Stimulated activated CD4-positive, alpha-beta T cell treated with anti-CD3 and anti-CD28 coated beads, Interleukin-1b, Interleukin-23, amount 100 ng/mL, for 4 hours (primary cell): ENCODE data around the gene EIF2S2.
"Not testable (repeated sequence)": the region's sequence is repeated elsewhere in the genome, so short reads cannot be mapped to it uniquely, and the experiment has no call there.

ENCODE experiments used
- DNase-seq, 2 donors: peaks; one replicate each; pipeline ENCODE4 v3.0.0-alpha.2; 2020; ENCODE audit warnings: low read depth in 2 of 2

Gene EIF2S2, protein sequence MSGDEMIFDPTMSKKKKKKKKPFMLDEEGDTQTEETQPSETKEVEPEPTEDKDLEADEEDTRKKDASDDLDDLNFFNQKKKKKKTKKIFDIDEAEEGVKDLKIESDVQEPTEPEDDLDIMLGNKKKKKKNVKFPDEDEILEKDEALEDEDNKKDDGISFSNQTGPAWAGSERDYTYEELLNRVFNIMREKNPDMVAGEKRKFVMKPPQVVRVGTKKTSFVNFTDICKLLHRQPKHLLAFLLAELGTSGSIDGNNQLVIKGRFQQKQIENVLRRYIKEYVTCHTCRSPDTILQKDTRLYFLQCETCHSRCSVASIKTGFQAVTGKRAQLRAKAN

DNA sequence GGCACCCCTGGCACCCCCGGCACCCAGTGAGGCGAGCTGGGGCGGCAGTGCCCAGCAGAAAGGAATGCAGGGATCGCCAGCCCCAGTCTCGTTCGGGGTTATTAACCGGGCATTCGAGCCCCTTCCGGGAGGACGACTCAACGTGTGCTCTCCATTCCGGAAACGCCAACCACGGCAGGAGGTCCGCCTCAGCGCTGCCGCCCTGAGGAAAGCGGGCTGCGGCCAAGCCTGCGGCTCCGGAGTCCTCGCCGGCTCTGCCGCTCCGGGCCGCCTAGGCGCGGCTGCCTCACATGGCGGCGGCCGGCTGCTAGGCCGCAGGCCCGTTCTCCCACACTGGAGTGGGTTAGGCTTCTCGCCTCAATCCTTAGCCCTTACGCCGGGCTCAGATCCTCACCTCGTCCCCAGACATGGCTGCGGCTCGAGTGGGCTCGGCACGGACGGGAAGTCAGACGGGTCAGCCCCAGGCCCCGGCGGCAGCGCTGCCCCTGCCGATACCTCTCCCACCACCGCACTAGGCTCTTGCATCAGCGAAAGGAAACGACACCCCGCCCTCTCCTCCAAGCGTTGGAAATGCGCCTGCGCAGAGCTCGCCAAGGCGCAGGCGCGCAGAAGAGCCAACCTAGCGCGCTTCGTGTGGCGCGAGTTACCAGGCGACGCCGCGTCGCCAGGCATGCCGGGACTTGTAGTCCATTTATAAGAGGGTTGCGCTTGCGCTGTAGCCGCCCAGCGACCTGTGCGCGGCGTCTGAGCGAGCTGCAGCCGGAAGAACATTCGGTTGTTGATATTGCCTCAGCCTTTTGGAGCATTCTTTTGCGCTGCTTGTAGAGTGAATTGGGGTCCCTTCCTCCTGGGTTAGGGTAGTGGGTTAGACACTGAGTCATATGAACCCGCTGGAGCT lies at the start of gene EIF2S2:
Gene EIF2S2 (minus strand): TSS at position 542 of the 898 bp plus-strand sequence. CDS start 133 bp downstream, at position 409.
- peak; percentile 85 to 90 for DNase-seq

DNA sequence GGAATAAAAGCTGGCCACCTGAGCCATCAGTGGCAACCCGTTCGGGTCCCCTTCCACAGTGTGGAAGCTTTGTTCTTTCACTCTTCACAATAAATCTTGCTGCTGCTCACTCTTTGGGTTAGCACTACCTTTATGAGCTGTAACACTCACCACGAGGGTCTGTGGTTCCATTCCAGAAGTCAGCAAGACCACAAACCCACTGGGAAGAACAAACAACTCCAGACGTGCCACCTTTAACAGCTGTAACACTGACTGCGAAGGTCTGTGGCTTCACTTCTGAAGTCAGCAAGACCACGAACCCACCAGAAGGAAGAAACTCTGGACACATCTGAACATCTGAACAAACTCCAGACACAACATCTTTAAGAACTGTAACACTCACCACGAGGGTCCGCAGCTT lies 45.7 kb upstream of the EIF2S2 start:
- not testable (repeated sequence) for DNase-seq

DNA sequence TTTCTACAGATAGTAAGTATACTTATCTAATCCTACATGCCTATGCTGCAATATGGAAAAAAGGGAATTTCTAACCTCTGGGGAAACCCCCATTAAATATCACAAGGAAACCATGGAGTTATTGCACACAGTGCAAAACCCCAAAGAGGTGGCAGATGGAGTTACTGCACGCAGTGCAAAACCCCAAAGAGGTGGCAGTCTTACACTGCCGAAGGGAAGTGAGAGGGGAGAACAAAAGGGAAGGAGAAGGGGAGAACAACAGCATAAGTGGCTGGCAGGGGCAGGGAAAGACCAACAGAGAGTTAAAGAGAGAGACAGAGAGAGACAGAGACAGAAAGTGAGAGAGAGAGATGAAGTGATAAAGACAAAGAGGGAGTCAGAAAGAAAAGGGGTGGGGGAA lies 43.8 kb upstream of the EIF2S2 start:
- no peak for DNase-seq

DNA sequence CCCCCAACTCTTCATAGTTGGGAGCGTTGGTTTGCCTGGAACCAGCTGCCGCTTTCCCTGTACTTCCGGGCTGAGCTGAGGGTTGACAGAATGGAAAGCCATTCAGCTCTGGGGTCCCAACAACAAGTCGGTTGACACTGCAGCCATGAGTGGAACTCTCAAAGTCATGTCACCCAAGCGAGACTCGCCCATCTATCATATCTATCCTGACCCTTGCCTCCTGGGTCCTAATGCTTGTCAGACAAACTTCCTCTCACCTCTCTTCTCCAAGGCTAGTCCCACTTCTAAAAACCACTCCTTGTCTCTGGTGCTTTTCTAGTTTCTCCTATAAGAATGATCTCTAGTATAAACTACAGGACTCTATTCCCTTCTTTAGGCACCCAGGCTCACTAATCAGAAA lies 41.1 kb upstream of the EIF2S2 start:
- DNase-seq = not testable (repeated sequence)

DNA sequence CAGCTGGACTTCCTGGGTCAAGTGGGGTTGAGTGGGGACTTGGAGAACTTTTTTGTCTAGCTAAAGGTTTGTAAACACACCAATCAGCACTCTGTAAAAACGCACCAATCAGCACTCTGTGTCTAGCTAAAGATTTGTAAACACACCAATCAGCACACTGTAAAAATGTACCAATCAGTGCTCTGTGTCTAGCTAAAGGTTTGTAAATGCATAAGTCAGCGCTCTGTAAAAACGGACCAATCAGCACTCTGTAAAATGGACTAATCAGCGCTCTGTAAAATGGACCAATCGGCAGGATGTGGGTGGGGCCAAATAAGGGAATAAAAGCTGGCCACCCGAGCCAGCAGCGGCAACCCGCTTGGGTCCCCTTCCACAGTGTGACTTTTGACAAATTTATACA lies 40.0 kb upstream of the EIF2S2 start:
- DNase-seq = not testable (repeated sequence)

DNA sequence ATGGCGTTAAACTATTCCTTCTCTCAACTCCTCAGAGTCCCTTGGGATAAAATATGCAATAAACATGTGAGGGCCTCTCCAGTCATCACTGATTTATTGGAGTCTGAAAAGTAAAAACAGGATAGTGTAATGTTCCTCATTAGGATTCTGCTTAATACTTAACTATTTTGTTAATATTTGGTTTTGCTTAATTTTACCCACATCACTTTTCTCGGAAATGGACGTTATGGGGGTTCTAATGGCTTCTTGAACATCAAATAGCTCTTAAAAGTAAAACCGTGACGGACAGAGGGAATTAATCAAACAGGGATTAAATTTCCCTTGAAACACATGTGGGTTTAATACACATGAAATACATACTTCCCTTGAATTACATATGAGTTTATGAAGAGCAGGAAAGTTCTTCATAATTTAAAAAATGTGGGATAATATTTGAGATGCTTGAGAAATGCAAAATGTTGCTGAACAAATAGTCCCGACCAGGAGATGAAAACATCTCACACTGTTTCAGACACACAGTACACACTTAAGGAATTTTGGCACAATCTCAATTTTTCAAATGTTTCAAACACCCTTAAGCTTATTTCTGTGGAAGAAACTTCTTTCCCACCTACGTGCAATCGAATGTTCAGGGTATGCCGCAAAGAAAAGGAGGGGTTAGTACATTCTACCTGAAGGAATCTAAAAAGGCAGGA lies 38.4 kb upstream of the EIF2S2 start:
- no peak for DNase-seq

DNA sequence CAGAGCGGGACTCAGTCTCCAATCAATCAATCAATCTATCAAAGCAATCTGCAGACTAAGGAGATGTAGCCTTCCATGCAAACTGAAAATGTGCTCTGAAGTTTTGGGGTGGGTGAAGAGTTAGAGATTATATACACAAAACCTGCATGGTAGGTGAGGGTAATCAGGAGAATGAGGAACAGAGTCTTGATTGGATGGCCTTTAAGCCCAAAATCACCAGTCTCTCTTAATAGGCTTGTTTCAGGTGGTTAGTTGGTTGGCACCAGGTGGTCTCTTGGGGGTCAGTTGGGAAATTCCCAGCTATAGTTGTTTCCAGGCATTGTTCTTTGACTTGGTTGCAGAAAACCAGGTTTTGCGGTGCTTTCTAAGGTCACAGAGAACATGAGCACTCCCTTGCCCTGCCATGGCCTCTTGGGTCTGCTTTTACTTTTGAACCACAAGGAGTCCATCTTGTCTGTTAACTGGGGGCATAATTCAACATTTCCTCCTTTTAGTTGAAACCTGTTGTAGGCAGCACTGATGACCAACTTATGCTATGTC lies 33.3 kb upstream of the EIF2S2 start:
- no peak for DNase-seq

DNA sequence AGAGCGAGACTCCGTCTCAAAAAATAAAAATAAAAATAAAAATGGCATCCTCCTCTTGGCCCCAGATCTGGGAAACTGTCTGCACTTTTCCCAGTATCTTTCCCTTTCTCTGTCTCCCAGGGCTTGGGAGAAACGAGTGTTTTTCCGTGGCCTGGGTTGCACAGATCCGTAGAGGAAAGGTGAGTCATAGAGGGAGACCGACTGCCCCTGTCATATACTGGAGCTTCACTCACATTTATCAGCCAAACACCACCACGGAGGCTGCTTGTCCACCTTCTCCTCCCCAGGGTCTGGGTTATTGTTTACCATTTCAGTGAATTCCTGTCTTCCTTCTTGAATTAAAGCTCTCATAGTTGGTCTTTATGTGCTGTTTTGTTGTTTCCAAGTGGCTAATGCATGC lies 31.9 kb upstream of the EIF2S2 start:
- DNase-seq = no peak

DNA sequence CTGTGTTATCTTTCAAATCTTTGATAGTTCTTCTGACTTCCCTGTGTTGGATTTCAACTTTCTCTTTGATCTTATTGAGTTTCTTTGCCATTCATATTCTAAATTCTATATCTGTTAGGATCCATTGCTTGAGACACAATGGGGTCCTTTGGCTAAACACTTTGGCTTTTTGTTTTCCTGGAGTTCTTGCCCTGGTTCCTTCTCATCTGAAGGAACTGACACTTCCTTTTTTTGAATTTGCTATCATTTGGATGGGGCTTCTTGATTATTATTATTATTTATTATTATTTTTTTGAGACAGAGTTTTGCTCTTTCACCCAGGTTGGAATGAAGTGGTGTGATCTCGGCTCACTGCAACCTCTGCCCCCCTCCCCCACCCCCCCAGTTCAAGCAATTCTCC lies 30.1 kb upstream of the EIF2S2 start:
- no peak for DNase-seq

DNA sequence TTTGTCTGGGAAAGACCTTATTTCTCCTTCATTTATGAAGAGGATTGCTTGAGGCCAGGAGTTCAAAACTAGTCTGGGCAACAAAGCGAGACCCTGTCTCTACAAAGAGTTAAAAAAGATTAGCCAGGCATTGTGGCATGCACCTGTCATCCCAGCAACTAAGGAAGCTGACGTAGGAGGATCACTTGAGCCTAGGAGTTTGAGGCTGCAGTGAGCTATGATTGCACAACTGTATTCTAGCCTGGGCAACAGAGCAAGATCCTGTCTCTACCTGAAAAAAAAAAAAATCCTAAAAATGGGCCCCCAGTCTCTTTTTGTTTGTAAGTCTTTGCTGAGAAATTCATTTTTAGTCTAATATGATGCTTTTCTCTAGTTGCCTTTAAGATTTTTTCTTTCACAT lies 29.2 kb upstream of the EIF2S2 start:
- DNase-seq = no peak

DNA sequence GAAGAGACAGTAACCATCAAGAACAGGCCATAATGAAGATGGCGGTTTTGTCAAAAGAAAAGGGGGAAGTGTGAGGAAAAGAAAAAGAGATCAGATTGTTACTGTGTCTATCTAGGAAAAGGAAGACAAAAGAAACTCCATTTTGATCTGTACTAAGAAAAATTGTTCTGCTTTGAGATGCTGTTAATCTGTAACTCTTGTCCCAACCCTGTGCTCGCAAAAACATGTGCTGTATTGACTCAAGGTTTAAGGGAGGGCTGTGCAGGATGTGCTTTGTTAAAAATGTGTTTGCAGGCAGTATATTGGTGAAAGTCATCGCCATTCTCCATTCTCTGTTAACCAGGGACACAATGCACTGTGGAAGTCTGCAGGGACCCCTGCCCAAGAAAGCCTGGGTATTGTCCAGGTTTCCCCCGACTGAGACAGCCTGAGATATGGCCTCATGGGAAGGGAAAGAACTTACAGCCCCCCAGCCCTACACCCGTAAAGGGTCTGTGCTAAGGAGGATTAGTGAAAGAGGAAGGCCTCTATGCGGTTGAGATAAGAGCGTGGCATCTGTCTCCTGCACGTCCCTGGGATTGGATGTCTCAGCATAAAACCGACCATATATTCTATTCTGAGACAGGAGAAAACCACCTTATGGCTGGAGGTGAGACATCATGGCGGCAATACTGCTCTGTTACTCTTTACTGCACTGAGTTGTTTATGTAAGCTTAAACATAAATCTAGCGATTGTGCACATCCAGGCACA lies 23.7 kb upstream of the EIF2S2 start:
- DNase-seq = not testable (repeated sequence)

DNA sequence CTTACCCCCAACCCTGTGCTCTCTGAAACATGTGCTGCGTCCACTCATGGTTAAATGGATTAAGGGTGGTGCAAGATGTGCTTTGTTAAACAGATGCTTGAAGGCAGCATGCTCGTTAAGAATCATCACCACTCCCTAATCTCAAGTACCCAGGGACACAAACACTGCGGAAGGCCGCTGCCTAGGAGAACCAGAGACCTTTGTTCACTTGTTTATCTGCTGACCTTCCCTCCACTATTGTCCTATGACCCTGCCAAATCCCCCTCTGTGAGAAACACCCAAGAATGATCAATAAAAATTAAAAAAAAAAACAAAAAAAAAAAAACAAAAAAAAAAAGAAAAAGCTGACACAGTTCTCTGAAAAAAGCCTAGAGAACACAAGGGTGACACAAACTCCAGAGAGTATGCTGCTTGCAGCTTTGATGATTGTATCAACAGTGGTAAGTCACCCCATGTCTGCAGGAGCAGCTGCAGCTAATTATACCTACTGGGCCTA lies 21.4 kb upstream of the EIF2S2 start:
- DNase-seq = not testable (repeated sequence)

DNA sequence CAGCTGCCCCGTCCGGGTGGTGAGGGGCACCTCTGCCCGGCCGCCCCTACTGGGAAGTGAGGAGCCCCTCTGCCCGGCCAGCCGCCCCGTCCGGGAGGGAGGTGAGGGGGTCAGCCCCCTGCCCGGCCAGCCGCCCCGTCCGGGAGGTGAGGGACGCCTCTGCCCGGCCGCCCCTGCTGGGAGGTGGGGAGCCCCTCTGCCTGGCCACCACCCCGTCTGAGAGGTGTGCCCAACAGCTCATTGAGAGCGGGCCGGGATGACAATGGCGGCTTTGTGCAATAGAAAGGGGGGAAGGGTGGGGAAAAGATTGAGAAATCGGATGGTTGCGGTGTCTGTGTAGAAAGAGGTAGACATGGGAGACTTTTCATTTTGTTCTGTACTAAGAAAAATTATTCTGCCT lies 20.9 kb upstream of the EIF2S2 start:
- DNase-seq = not testable (repeated sequence)

DNA sequence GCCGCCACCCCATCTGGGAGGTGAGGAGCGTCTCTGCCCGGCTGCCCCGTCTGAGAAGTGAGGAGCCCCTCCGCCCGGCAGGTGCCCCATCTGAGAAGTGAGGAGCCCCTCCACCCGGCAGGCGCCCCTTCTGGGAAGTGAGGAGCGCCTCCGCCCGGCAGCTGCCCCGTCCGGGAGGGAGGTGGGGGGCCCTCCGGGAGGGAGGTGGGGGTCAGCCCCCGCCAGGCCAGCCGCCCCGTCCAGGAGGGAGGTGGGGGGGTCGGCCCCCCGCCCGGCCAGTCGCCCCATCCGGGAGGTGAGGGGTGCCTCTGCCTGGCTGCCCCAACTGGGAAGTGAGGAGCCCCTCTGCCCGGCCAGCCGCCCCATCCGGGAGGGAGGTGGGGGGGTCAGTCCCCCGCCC lies 20.4 kb upstream of the EIF2S2 start:
- DNase-seq = not testable (repeated sequence)

DNA sequence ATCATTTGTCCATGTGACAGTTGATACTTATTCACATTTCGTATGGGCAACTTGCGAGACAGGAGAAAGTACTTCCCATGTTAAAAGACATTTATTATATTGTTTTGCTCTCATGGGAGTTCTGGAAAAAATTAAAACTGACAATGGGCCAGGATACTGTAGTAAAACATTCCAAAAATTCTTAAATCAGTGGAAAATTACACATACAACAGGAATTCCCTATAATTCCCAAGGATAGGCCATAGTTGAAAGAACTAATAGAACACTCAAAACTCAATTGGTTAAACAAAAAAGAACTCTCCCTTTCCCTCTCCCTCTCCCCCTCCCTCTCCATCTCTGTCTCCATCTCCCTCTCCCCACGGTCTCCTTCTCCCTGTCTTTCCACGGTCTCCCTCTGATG lies 19.4 kb upstream of the EIF2S2 start:
- no peak for DNase-seq

DNA sequence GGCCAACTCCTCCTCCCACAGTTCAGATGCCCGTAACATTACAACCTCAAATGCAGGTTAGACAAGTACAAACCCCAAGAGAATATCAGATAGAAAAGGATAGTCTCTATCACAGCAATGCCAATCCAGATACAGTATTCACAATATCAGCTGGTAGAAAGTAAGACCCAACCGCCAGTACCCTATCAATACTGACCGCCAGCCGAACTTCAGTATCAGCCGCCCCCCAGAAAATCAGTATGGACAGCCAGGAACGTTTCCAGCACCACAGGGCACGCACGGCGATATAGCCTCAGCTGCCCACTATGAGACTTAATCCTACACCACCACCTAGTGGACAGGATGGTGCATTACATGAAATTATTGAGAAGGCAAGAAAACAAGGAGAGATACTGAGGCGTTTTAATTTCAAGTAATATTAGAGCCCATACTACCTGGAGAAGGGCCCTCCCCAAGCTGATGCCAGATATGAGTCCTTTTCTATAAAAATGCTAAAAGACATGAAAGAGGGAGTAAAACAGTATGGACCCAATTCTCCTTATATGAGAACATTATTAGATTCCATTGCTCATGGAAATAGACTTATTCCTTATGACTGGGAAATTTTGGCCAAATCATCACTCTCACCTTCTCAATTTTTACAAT lies 17.6 kb upstream of the EIF2S2 start:
- peak; percentile 11 to 52 for DNase-seq

DNA sequence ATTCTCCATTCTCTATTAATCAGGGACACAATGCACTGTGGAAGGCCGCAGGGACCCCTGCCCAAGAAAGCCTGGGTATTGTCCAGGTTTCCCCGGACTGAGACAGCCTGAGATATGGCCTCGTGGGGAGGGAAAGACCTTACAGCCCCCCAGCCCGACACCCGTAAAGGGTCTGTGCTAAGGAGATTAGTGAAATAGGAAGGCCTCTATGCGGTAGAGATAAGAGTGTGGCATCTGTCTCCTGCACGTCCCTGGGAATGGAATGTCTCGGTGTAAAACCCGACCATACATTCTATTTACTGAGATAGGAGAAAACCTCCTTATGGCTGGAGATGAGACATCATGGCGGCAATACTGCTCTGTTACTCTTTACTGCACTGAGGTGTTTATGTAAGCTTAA lies 15.7 kb upstream of the EIF2S2 start:
- DNase-seq = no peak

DNA sequence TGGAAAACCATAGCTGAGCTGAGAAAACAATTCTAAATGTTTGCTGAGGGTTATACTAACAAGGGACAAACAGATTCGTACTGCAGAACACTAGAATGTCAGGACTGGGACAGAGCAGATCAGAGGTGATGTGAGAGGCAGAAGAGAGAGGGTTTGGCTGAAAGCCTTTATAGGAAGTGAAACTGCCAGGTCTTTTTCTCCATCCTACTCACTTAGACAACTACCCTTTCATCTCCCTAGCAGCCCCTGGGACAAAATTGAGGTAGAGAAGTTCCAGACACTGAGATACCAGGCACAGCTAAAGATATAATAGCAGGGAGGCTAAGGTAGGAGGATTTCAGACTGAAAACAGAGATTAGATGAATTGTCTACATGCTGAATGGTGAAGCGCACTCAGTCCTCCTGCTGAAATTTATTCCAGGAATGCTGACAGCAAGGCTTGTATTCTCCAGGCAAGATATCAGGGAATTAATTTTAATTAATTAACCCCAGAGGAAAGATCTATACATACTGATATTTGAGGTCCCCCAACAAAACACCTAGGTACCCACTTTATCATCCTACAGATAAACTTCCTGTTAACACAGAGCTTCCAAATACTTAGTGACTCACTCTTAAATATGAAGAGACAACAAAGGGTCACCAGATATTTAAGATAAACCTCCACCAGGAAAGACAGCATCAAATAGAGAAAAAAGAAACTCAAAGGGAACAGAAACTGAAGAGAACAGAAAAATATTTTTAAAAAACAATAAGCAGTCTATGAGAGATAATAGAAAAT lies 12.6 kb upstream of the EIF2S2 start:
- no peak for DNase-seq

DNA sequence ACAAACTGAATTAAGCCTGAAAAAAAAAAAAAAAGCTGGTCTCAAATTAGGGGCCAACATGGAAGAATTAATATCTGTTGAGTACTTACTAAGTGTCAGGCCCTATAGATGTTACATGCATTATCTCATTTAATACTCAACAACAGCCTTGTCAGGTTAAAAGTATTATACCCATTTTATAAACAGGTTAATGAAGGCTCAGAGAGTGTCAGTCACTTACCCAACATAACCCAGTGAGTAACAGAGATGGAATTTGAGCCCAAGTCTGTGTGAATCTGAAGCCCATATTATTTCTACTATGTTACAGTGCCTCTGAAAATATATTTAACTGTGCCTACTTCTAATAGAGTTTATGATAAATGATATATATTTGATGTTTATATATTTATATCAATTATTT lies 11.3 kb upstream of the EIF2S2 start:
- no peak for DNase-seq
